Common myeloid progenitor, CD34-positive (primary cell): ENCODE measurements around the gene PLOD2.

Experiments
- CTCF ChIA-PET: fragments of 350-600 bp; sonication (Branson Sonifier 250); formaldehyde crosslinking; loops from one replicate; lab custom pipeline; 2021; ENCODE audit warnings: antibody characterized with exemption; lab: Charles Lee
- POLR2A ChIA-PET: fragments of 350-600 bp; sonication (Branson Sonifier 250); formaldehyde crosslinking; loops from one replicate; lab custom pipeline; 2021; ENCODE audit warnings: antibody characterized with exemption; lab: Charles Lee
- DNase-seq, 3 donors: peaks; one replicate each; pipeline versions ENCODE4 v3.0.0 to v3.0.0-alpha.2; 2013
- H3K27ac ChIP-seq, 2 experiments: 1 replicate in 1 of 2; 2 replicates in 1 of 2; pipeline ENCODE4 v1.7.0; 2013; ENCODE audit warnings: inconsistent platforms in 2 of 2, low read length in 2 of 2, mild to moderate bottlenecking in 2 of 2, low read depth in 1 of 2, moderate library complexity in 1 of 2; ENCODE audit not compliant: severe bottlenecking in 2 of 2, insufficient read depth in 1 of 2, poor library complexity in 1 of 2
- H3K27me3 ChIP-seq, 5 experiments: replicated peaks in 2 of 5; 1 replicate in 3 of 5; 2 replicates in 2 of 5; pipeline versions ENCODE4 v1.6.1 to v1.7.0; 2013; ENCODE audit warnings: low read length in 4 of 5, mild to moderate bottlenecking in 2 of 5, moderate library complexity in 2 of 5, inconsistent platforms in 1 of 5; ENCODE audit not compliant: insufficient read depth in 5 of 5, control insufficient read depth in 4 of 5
- H3K36me3 ChIP-seq, 4 experiments: 1 replicate in 2 of 4; 2 replicates in 2 of 4; pipeline versions ENCODE4 v1.6.1 to v1.7.0; 2013; ENCODE audit warnings: low read length in 3 of 4, control low read depth in 1 of 4, mild to moderate bottlenecking in 1 of 4; ENCODE audit not compliant: control insufficient read depth in 4 of 4, insufficient read depth in 4 of 4
- H3K4me1 ChIP-seq, 4 experiments: 1 replicate in 3 of 4; 2 replicates in 1 of 4; pipeline versions ENCODE4 v1.6.1 to v1.7.1; 2013; ENCODE audit warnings: low read length in 3 of 4, mild to moderate bottlenecking in 3 of 4, control low read depth in 1 of 4, inconsistent platforms in 1 of 4, moderate library complexity in 1 of 4; ENCODE audit not compliant: control insufficient read depth in 4 of 4, insufficient read depth in 4 of 4; ENCODE audit errors: control extremely low read depth in 1 of 4
- H3K4me3 ChIP-seq, 7 experiments: 1 replicate in 4 of 7; 2 replicates in 3 of 7; pipeline versions ENCODE4 v1.5.1 to v1.7.0; 2013; ENCODE audit warnings: mild to moderate bottlenecking in 7 of 7, low read length in 6 of 7, moderate library complexity in 6 of 7, inconsistent platforms in 2 of 7, low read depth in 2 of 7, control low read depth in 1 of 7; ENCODE audit not compliant: insufficient read depth in 4 of 7, control insufficient read depth in 1 of 7; ENCODE audit errors: extremely low read depth in 1 of 7
- H3K9me3 ChIP-seq, 5 experiments: 1 replicate in 4 of 5; 2 replicates in 1 of 5; pipeline versions ENCODE4 v1.6.1 to v1.7.1; 2013; ENCODE audit warnings: low read length in 4 of 5, mild to moderate bottlenecking in 2 of 5, inconsistent platforms in 1 of 5, low read depth in 1 of 5, moderate library complexity in 1 of 5; ENCODE audit not compliant: control insufficient read depth in 4 of 5, insufficient read depth in 2 of 5; ENCODE audit errors: control extremely low read depth in 1 of 5
- WGBS: methylation state at CpG from one replicate; pipeline ENCODE4 v1.1.5; 2013; ENCODE audit not compliant: insufficient coverage; 5-methylcytosine and 5-hydroxymethylcytosine counted together

PLOD2 gene

GRCh38 chr3:146163584-146163983, 2.6 kb upstream of the PLOD2 start:
- H3K4me3 ChIP-seq = no peak overlapping the region
- no peaks in the 10 kb centered on the region for H3K9me3 ChIP-seq
- 91% methylated on average over 1 of the region's 2 CpGs for WGBS
- CTCF ChIA-PET = interaction anchor here (1.0 to 1.1 kb wide), 2 partner anchors 26 to 86 kb away, joined by 3 read pairs; no protein-coding TSS in a partner anchor
- peak; percentile 10 to 50 (median 34) for DNase-seq
- no peaks in the 10 kb centered on the region for H3K36me3 ChIP-seq
- peaks cover 0 to 10% (median 0%) of the 10 kb centered on the region in 5 experiments for H3K27me3 ChIP-seq
- POLR2A ChIA-PET = no interaction called here
- peaks cover 4 to 34% (median 19%) of the 10 kb centered on the region in 4 experiments for H3K4me1 ChIP-seq
- no peak overlapping the region for H3K27ac ChIP-seq

GRCh38 chr3:146162561-146162960, 1.6 kb upstream of the PLOD2 start:
- CTCF ChIA-PET = interaction anchor here (1.3 to 8.0 kb wide), 3 partner anchors 27 to 97 kb away, joined by 3 to 43 read pairs (median 6); no protein-coding TSS in a partner anchor
- WGBS = 100% methylated on average over 2 of the region's 2 CpGs
- H3K4me1 ChIP-seq = peaks cover 4 to 44% (median 21%) of the 10 kb centered on the region in 4 experiments
- no peak overlapping the region for H3K27ac ChIP-seq
- no peaks in the 10 kb centered on the region for H3K9me3 ChIP-seq
- no peaks in the 10 kb centered on the region for H3K36me3 ChIP-seq
- POLR2A ChIA-PET = no interaction called here
- H3K4me3 ChIP-seq = no peak overlapping the region
- H3K27me3 ChIP-seq = peaks cover 0 to 10% (median 0%) of the 10 kb centered on the region in 5 experiments
- DNase-seq = no peak

GRCh38 chr3:146161663-146162002, 649 bp upstream of the PLOD2 start:
- CTCF ChIA-PET = interaction anchor here (1.3 to 8.0 kb wide), 3 partner anchors 28 to 96 kb away, joined by 3 to 43 read pairs (median 6); no protein-coding TSS in a partner anchor
- 29% methylated on average over 12 of the region's 15 CpGs for WGBS
- H3K4me1 ChIP-seq = peaks cover 10 to 53% (median 25%) of the 10 kb centered on the region in 4 experiments

GRCh38 chr3:146160321-146160963, 542 bp downstream of the PLOD2 start:
- ChIA-PET POLR2A (no interaction called here), CTCF (interaction anchor here (0.8 to 8.0 kb wide), 9 partner anchors 10 to 166 kb away, joined by 3 to 43 read pairs (median 4); no protein-coding TSS in a partner anchor)
- H3K4me3 ChIP-seq = peak overlapping the region; percentile 64 to 99 (median 86)
- peak overlapping the region; percentile 69 to 81 for H3K27ac ChIP-seq
- H3K9me3 ChIP-seq = no peaks in the 10 kb centered on the region
- peaks cover 0 to 10% (median 0%) of the 10 kb centered on the region in 5 experiments for H3K27me3 ChIP-seq
- peaks cover 15 to 64% (median 32%) of the 10 kb centered on the region in 4 experiments for H3K4me1 ChIP-seq
- WGBS = under 1% methylated on average over 31 of the region's 35 CpGs
- no peaks in the 10 kb centered on the region for H3K36me3 ChIP-seq
- peak; percentile 74 to 87 (median 83) for DNase-seq

More at GRCh38 chr3:146161663-146162002, 649 bp upstream of the PLOD2 start:
- Histone ChIP-seq H3K36me3 (no peaks in the 10 kb centered on the region), H3K9me3 (no peaks in the 10 kb centered on the region), H3K27ac (peak overlapping the region; percentile 5 to 81), H3K4me3 (peak overlapping the region; percentile 64 to 99 (median 86)), H3K27me3 (peaks cover 0 to 10% (median 0%) of the 10 kb centered on the region in 5 experiments)
- POLR2A ChIA-PET = interaction anchor here (0.7 kb wide), 1 partner anchor 35 kb away, joined by 3 read pairs; no protein-coding TSS in a partner anchor
- DNase-seq = no peak

- WGBS = 9% methylated on average over 6 of the region's 7 CpGs
- peak overlapping the region; percentile 69 to 81 for H3K27ac ChIP-seq
Observed at GRCh38 chr3:146159616-146160320, 1.2 kb downstream of the PLOD2 start.

GRCh38 chr3:146159037-146159436, 1.9 kb downstream of the PLOD2 start:
- peaks cover 15 to 67% (median 32%) of the 10 kb centered on the region in 4 experiments for H3K4me1 ChIP-seq

More at GRCh38 chr3:146159616-146160320, 1.2 kb downstream of the PLOD2 start:
- CTCF ChIA-PET = interaction anchor here (1.1 to 8.0 kb wide), 7 partner anchors 9 to 88 kb away, joined by 3 to 43 read pairs (median 3); no protein-coding TSS in a partner anchor
- Histone ChIP-seq H3K36me3 (no peaks in the 10 kb centered on the region), H3K4me3 (peak overlapping the region; percentile 64 to 99 (median 86)), H3K27me3 (peaks cover 0 to 10% (median 0%) of the 10 kb centered on the region in 5 experiments), H3K9me3 (no peaks in the 10 kb centered on the region), H3K4me1 (peaks cover 15 to 67% (median 32%) of the 10 kb centered on the region in 4 experiments)
- peak in 1 of 3 donors; percentile 45 for DNase-seq
- POLR2A ChIA-PET = no interaction called here

More at GRCh38 chr3:146159037-146159436, 1.9 kb downstream of the PLOD2 start:
- no peaks in the 10 kb centered on the region for H3K9me3 ChIP-seq
- CTCF ChIA-PET = interaction anchor here (1.1 to 8.0 kb wide), 2 partner anchors 30 to 94 kb away, joined by 3 to 43 read pairs; no protein-coding TSS in a partner anchor
- POLR2A ChIA-PET = no interaction called here
- peak overlapping the region in 3 of 7 experiments; percentile 2 to 99 (median 19) for H3K4me3 ChIP-seq
- H3K27me3 ChIP-seq = peaks cover 0 to 10% (median 0%) of the 10 kb centered on the region in 5 experiments
- 74% methylated on average over 3 of the region's 4 CpGs for WGBS
- H3K36me3 ChIP-seq = no peaks in the 10 kb centered on the region
- DNase-seq = no peak
- H3K27ac ChIP-seq = peak overlapping the region in 1 of 2 experiments; percentile 81
